GM10248 (cell line): ENCODE data around the gene AUTS2.
A peak's percentile ranks its signal among the peaks of the same experiment; 100 is the strongest.

Source experiments
- CTCF ChIA-PET: fragments of 300-600 bp; sonication (Branson Sonifier 250); formaldehyde crosslinking; extraction: SDS; loops from one replicate; lab custom pipeline; 2021; ENCODE audit warnings: antibody characterized with exemption; lab: Yijun Ruan, JAX
- POLR2A ChIA-PET: fragments of 350-650 bp; sonication (Branson Sonifier 250); formaldehyde crosslinking; extraction: SDS; loops from one replicate; lab custom pipeline; 2020; ENCODE audit warnings: antibody characterized with exemption; lab: Yijun Ruan, JAX
- DNase-seq: peaks from one replicate; pipeline ENCODE4 v3.0.0; 2012; ENCODE audit errors: extremely low spot score
- TF ChIP-seq, protein P1 (sequence below): IDR thresholded peaks from 2 replicates; pipeline ENCODE4 v1.5.1; 2012; ENCODE audit warnings: mild to moderate bottlenecking, low read depth; ENCODE audit errors: extremely low read depth, missing control alignments, control extremely low read depth

The AUTS2 gene

GRCh38 chr7:70415179-70415972 lies 817.1 kb downstream of the AUTS2 start:
- POLR2A ChIA-PET = no interaction called here
- CTCF ChIA-PET = interaction anchor here (1.1 to 1.6 kb wide), 2 partner anchors 8 to 9 kb away, joined by 3 to 4 read pairs; no protein-coding TSS in a partner anchor
- DNase-seq = peak; percentile 39
- TF ChIP-seq, protein P1, sequence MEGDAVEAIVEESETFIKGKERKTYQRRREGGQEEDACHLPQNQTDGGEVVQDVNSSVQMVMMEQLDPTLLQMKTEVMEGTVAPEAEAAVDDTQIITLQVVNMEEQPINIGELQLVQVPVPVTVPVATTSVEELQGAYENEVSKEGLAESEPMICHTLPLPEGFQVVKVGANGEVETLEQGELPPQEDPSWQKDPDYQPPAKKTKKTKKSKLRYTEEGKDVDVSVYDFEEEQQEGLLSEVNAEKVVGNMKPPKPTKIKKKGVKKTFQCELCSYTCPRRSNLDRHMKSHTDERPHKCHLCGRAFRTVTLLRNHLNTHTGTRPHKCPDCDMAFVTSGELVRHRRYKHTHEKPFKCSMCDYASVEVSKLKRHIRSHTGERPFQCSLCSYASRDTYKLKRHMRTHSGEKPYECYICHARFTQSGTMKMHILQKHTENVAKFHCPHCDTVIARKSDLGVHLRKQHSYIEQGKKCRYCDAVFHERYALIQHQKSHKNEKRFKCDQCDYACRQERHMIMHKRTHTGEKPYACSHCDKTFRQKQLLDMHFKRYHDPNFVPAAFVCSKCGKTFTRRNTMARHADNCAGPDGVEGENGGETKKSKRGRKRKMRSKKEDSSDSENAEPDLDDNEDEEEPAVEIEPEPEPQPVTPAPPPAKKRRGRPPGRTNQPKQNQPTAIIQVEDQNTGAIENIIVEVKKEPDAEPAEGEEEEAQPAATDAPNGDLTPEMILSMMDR = no peak

DNA sequence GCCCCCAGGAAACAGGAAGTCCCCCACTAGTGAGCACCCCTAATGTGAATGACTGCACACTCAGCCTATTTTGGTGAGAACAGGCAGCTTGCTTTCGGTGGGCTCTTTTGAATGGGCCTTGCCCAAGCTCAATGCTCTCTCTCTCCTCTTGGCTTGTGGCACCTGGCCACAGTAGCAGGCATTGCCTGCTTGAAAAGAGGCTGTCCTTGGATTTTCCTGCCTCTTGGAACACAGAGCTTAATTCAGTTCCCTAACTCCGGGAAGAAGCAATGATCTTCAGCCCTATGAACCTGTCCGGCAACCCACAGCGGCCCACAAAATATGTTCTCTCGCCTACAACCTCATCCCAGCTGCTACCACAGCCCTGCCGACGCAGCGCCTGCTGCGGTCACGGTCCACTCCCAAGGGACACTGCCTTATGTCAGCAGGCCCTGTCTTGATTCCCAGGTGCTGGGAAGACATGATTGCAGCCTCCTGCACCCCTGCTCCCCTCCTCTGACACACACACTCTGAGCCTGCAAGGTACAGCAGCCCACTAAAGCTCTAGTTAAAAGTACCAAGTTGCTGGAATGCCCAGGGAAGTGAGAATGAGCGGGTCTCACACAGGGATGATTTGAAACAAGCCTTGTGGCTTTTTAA lies 818.2 kb downstream of the AUTS2 start:
- ChIA-PET CTCF (interaction anchor here (1.1 kb wide), 1 partner anchor 10 kb away, joined by 3 read pairs; no protein-coding TSS in a partner anchor), POLR2A (interaction anchor here (0.6 kb wide), 1 partner anchor 193 kb away, joined by 3 read pairs; no protein-coding TSS in a partner anchor)
- no peak for DNase-seq
- TF ChIP-seq, protein P1 = no peak

GRCh38 chr7:70416986-70417655 lies 818.8 kb downstream of the AUTS2 start:
- TF ChIP-seq, protein P1 = no peak
- no peak for DNase-seq
- ChIA-PET CTCF (interaction anchor here (1.1 kb wide), 3 partner anchors 10 to 51 kb away, joined by 3 to 4 read pairs (median 3); no protein-coding TSS in a partner anchor), POLR2A (no interaction called here)

- DNase-seq = no peak
- TF ChIP-seq, protein P1 = no peak
- CTCF ChIA-PET = interaction anchor here (1.0 to 1.4 kb wide), 2 partner anchors 8 to 23 kb away, joined by 3 read pairs; no protein-coding TSS in a partner anchor
- POLR2A ChIA-PET = no interaction called here
Observed at GRCh38 chr7:70419526-70420380, 821.5 kb downstream of the AUTS2 start.

GRCh38 chr7:70420381-70420662 lies 822.0 kb downstream of the AUTS2 start:
- TF ChIP-seq, protein P1 = no peak
- ChIA-PET CTCF (interaction anchor here (1.0 to 1.4 kb wide), 3 partner anchors 8 to 23 kb away, joined by 3 read pairs; no protein-coding TSS in a partner anchor), POLR2A (no interaction called here)
- DNase-seq = no peak

GRCh38 chr7:70421319-70421718 lies 823.0 kb downstream of the AUTS2 start:
- TF ChIP-seq, protein P1 = no peak
- ChIA-PET CTCF (interaction anchor here (1.4 kb wide), 2 partner anchors 9 to 11 kb away, joined by 3 read pairs; no protein-coding TSS in a partner anchor), POLR2A (no interaction called here)
- no peak for DNase-seq
